GM18868 (cell line): Measurements from ENCODE around the gene WSB2.

Experiments used
- ATAC-seq: cut with Tn5 transposase; IDR thresholded peaks from one replicate; pipeline ENCODE4 v1.9.1; 2021; ENCODE audit warnings: mild to moderate bottlenecking, moderate library complexity; ENCODE audit not compliant: unreplicated experiment

The WSB2 gene

DNA sequence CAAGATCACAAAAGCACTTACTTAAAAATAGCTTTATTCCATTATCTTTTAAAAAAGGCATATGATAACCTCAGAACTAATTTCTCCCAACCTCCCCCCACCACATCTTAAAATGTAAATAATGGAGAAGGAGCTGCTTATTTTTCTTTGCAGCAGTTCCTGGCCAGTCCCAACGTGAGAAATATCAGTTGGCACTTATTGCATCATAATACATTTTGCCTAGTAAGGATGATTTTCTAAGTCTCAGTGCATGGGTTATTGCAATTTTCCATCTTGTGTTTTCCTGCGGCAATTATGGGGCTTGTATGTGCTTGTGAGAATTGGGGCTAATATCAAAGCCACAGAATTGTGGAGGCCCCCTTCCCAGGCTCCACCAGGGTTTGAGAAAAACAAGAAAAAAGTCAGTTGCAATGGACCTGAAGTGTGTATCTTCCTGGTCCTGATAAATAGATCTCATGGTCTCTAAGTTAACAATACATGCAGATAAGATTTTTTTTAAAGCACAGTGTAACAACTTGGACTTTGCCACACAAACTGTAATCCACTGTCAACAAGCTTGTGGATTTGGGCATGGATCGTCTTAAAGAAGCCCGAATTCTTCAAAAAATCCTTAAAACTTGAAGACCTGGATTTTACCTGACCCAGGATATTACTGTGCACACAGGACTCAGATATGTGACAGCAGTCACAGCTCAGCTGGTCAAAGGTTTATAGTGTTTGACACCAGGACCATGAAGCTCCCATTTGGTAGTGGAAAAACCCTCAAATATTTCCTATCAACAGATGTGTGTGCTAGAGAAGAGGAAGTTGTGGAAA is 2.8 kb upstream of the WSB2 start:
- ATAC-seq, result no peak

DNA sequence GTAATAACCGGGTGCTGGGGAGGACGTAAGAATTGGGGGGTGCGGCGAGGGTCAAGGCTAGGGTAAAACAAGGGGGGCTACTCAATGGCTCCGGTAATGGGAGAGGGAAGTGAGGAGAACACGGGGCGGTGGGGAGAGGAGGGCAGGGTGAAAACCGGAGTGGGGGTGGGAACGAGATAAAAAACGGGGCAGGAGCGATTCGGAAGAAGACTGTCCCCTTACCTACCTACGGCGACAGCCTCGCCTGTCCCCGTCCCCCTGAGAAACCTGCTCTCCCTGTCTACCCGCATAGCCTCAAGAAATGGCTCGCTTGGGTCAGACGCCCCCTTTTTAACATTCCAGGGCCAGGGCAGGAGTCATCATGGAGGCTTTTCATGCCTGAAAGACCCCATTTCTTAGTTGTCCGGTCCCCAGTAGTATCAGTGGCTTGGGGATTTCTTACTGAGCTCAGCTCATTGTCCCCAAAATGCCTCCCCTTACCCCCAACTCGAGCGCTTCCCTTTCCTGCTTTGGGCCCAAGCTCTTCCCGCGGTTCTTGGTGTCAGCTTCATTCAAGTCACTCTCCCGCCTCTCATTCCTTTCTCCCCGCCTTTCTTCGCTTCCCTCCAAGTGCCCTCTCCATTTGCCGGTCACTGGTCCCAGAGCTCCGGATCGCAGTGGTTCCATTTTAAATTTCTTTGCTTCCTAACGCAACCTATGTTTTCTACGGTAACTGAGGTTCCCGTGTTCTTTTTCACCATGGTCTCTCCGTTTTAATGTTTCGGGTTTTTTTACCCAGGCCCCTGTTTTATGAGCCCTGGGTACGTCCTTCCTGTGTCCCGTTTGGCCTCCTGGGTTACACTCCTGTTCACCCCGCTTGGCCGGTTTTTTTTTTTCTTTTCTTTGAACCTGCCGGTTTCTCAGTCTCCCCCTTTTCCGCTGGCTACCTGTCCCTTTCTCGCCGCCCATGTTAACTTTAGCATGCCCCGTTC is 1.2 kb upstream of the WSB2 start:
- ATAC-seq, result no peak

DNA sequence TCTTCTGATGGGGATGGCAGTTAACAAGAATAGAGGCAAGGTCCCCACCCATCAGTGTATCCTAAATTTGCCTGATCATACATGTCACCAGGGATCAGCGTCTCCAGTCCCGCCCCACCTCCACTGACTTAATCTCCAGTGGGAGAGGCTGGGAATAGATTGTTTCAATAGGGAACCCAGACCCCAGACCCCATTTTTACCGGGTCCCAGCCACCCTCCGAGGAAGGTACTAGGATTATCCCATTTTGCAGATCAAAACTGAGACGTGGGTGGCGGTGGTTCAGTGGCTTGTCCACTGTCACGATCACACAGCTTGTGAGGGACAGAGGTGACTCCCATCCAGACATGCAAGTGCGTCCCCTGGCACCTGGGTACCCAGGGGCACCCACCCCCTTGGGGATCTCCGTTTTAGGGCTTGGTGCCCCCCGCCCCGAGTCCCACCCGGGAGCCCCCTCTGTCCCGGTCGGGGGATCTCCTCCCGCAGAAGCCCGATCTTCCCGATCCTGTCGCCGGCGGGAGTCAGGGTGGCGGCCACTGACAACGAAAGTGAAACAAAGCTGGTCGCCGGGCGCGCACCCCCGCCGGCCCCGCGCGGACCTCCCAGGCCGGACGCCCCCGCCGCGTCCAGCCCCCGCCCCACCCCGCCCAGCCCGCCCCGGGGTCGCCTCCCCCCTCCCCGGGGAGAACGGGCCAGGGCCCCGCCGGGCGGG is 523 bp downstream of the WSB2 start:
- ATAC-seq, result peak; percentile 20

DNA sequence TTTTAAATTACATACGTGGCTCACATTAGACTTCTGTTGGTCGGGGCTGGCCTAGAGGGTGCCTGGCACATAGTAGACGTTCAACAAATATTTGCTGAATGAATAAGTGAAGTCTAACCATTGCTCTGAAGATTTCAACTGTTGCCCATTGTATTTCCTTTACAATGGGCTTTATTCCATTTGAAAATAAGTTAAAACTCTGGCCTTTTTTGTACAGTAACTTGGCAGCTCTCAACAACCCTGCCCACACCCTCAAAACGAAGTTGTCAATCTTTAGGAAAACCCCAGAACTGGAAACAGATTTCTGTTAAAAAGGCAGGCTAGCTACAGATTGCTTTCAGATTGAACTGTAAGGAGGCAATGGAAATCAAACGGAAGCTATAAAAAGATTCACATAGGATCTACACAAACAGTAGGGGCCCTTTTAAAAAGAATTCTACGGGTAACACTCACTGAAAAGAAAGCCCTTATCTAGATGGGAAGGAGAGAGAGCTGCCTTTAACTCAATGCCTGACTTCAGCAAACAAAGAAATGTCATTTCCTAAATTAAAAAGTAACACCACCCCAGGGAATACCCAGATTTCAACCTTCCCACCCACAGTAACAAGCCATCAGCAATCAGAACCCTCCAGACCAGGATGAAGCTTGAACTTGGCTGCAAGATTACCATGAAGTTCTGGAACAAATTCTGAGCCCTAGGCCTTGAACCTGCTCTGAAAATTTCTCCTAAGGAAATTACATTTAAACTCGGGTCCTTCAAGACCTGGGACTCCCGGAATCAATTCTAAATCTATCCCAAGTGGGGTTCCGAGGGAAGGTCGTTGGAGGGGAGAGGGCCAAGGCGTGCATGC is 1.4 kb downstream of the WSB2 start:
- no peak for ATAC-seq

DNA sequence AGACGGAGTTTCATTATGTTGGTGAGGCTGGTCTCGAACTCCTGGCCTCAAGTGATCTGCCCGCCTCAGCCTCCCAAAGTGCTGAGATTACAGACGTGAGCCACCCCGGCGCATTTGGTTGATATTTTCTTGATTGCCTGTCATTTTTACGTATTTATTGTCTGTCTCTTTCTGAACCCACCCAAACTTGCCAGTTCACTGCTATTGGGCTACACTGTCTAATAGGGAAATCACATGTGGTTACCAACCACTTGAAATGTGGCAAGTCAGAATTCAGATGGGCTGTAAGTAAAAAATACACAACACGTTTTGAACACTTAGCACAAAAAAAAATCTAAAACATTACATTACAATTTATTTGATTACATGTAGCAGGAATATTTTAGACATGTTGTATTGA is 2.1 kb downstream of the WSB2 start:
- no peak for ATAC-seq

DNA sequence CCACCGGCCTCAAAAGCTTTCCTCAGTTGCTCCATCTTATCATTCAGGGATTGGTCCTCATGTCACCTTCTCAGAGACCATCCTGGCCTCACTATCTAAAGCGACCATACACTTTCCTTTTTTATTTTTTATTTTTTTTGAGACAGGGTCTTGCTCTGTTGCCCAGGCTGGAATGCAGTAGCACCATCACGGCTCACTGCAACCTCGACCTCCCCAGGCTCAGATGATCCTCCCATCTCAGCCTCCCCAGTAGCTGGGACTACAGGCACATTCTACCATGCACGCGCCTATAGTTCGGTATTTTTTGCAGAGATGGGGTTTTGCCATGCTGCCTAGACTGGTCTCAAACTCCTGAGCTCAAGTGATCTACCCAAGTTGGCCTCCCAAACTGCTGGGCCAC is 2.8 kb downstream of the WSB2 start:
- no peak for ATAC-seq

DNA sequence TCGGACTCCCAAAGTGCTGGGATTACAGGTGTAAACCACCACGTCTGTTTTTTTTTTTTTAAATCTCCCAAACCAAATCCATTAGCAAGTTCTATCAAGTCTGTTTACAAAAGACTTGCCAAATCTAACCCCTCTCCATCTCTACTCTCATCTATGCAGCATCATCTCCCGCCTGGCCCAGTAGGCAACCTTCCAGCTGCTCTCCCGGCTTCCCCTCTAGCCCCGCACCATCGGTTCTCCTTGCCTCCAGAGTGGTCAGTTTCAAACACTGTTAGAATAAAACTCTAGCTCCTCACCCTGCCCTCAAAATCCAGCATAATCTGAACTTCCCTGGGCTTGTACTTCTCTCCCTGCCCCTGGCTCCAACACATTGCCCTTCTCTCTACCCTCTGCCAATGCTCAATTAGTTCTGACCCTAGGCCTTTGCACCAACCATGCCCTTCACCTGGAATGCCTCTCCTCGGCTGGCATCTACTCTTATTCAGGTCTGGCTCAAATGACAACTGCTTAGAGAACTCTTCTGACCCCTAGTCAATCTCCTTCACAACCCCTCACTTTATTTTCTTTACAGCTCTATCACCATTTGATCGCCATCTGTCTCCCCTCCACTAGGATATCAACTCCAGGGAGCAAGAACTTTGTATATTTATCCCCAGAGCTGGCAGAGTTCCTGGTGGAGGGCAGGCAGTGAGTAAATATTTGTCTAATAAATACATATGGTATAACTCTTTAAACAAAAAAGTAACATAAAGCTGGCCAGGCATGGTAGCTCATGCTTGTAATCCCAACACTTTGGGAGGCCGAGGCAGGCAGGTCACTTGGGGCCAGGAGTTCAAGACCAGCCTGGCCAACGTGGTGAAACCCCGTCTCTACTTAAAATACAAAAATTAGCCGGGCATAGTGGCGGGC is 4.9 kb downstream of the WSB2 start:
- ATAC-seq, result no peak

DNA sequence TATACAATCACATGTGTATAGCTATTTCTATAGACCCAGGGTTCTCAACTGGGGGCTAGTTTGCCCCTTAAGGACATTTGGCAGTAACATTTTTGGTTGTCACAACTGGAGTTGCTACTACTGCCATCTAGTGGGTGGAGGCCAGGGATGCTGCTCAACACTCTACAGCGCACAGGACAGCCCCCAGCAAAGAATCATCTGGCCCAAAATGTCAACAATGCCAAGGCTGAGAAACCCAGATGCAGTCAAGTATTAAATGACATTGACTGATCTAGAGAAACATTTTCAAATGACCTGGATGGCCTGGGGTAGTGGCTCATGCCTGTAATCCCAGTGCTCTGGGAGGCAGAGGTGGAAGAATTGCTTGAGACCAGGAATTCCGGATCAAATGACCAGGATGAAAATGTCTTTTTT is 5.8 kb downstream of the WSB2 start:
- peak; percentile 73 for ATAC-seq

DNA sequence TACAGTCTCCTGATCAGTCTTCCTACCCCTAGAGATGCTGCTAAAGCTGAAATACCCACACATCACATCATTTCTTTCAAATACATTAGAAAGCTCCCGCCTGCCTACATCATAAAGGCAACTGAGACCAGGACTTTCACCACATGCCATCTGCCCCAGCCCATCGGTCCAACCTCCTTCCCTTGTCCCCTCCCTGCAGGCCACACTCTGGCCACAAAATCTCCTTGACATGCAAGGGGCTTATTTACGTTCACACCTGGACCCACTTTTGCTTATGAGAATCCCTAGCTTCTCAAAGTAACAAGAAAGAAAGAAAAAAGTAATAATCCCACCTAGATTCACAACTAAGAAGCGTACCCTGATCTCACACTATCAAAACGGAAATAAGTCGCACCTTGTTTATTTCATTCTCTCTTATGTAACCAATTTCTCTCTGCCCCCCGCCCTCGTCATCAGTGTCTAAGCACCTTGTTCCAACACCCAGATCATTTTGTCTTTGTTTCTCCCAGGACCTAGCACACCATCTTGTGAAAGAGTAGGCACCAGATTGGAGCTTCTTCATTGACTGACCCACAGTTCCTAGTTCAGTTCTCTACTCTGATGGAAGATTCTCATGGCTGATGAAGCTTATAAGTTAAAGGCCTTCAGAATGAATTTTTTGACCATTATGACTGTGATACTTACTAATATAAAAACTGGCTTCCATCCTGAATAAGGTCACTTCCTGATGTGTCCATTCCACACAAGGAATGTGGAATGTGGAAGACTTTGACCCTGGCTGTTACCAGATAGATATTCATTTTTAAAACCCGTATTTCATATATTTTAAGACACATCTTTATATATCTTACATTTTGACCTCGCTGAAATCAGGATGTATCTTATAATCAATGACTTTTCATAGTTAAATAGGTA is 7.7 kb downstream of the WSB2 start:
- no peak for ATAC-seq

DNA sequence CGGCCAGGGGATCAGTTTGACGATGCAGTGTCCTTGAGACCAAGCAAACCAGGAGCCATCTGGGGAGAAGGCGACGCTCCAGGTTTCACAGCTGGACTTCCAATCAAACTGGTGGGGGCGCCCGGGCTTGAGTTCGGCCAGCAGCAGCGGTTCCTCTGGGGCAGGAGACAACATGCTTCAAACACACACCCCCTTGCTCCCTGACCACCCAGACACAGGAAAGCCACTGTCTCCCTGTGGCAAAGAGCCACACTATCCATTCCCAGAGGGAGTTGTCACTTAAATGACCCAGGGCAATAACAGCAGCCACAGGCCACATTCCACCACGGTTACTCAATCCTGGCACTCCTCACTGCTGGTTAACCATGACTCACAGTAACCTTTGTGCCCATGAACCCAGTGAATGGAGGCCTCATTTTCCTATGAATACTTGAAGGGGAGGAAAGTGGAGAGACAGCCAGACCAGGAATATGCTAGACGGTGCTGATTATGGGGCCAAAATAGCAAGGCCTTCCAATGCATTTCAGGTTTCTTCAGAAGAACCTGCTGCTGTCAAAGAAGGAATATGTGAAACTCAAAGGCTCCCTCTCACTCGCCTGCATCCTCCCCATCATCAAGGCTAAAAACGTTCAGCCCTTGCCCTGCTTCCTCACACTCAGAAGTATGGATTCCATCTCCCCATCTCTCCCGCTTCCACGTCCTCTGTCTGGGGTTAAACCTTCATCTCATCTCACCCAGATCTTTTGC is 8.5 kb downstream of the WSB2 start:
- ATAC-seq, result no peak

DNA sequence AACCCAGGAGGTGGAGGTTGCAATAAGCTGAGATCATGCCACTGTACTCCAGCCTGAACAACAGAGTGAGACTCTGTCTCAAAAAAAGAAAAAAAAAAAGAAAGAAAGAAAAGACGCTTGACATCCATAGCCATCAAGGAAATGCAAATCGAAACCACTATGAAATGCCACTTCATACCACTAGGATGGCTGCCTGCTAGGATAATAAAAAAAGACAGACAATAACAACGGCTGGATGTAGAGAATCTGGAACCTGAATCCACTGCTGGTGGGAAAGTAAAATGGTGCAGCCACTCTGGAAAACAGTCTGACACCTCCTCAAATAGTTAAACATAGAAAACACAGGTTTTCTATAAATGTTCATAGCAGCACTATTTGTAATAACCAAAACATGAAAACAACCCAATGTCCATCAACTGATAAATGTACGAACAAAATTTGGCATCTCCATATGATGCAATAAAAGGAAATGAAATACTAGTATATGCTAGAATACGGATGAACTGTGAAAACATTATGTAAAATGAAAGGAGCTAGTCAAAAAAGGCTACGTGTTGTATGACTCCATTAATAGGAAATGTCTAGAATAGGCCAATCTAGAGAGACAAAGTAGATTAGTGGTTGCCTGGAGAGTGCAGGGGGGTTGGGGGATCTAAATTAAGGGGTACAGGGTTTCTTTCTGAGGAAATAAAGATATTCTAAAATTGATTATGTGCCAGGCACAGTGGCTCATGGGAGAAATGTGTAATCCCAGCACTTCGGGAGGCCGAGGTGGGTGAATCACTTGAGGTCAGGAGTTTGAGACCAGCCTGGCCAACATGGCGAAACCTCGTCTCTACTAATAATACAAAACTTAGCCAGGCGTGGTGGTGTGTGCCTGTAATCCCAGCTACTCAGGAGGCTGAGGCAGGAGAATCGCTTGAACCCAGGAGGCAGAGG is 9.7 kb downstream of the WSB2 start:
- no peak for ATAC-seq

DNA sequence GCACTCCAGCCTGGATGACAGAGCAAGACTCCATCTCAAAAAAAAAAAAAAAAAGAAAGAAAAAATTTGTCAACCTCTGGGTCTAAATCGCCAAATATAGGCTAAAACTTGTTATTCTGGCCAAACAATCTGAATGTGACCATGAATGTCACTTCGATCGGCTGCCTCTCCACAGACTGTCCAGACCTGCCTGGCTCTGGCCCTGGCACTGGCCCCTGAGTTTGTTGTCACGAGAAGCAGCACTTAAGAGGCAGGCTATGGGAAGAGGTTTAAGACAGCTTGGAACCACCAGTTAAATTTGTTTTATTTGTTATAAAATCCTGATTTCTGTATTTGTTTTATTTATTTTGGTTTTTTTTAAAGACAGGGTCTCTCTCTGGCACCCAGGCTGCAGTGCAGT is 14.5 kb downstream of the WSB2 start:
- no peak for ATAC-seq

DNA sequence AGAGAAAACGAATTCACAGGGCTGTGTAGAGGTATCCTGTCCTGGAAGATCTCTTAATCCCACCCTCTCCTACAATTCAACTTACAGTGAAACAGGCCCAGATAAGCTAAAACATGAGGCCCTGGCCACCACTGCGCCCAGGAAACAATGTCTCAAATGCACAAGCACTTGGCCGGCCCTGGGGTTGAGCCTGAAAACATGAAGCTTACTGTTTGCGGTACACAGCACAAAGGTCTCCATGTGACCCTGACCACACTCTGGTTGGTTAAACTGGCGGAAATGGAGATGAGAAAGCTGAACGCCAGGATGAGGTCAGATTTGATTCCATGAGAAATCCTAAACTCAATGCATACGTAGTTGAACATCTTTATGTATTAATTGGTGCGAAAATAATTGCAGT is 16.4 kb downstream of the WSB2 start:
- no peak for ATAC-seq

DNA sequence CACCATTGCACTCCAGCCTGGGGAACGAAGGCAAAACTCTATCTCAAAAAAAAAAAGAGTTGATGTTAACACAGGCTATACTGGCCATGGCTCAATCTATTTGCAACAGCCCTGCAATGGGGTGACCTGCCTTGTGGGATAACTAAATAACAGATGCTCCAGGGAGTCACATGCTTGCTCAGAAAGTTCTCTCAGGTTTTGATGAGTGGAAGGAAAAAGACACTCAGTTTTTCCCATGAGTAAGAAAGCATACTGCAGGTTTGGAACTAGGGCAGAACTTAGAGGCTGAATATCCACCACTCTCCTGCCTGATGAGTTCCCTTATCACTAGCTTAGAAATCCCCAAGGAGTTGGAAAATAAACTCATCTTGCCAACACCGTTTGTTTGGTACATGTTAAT is 16.9 kb downstream of the WSB2 start:
- no peak for ATAC-seq

DNA sequence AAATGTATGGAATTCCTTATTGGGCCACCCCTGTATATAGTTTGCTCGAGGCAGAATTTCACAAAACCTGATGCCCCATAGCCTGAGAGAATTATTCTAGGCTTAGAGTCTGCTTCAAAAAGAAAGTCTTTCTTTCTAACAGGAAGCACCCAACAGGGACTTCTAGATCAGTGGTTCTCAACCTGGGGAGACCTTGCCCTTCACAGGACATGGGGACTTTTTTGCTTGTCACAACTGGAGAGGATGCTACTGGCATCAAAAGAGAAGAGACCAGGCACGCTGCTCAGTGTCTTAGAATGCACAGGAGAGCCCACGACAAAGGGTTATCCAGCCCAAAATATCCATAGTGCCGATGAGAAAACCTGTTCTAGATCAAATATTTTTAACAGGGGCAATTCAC is 18.9 kb downstream of the WSB2 start:
- no peak for ATAC-seq

DNA sequence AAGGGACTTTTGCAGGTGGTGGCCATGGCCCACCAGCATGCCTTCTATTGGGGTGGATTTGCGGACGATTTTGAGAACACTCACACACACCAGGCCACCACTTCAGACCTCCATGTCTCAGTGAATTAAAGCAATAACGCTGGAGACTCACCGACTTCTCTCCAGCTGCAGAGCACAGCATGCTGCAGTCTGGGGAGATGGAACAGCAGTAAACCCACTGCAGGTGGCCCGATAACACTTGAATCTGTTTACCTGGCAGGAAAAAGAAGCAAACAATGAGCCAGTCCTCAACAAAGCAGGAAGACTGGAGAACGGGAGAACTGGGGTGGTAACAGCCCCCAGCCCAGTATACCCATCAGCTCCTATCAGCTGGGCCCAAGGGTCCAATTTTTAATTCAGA is 22.8 kb downstream of the WSB2 start:
- no peak for ATAC-seq
